ENCODE measurements around the gene BACE2. TPM values are rescaled to one million over a fixed set of nuclear protein-coding genes. Genes with fewer than 3 reads are reported as not detected.

The BACE2 gene
- total and polyA plus RNA-seq, 2 of the 13 experiments (the other 11 are each of a cell fraction or from before 2014, with no cell fraction given), result 0.07 to 0.11 TPM

GRCh38 chr21:41256771-41257702, 89.1 kb downstream of the BACE2 start:
- BruUV-seq (replicated peaks), result no TSS peak
- Histone ChIP-seq H3K36me3 (replicated peaks in 1 of 2; ENCODE audit: control insufficient read depth in 1 of 2, insufficient read depth in 2 of 2, low read length in 2 of 2) (no peaks in the 10 kb centered on the region), H2AFZ (ENCODE audit: low read length) (no peak overlapping the region), H3K4me1 (ENCODE audit: insufficient read depth, low read length) (no peaks in the 10 kb centered on the region), H3K4me3 (replicated peaks in 1 of 3; ENCODE audit: insufficient read depth in 1 of 3, low read depth in 2 of 3, low read length in 3 of 3) (no peak overlapping the region), H3K27me3 (ENCODE audit: control insufficient read depth in 1 of 2, insufficient read depth in 2 of 2, low read length in 2 of 2) (no peaks in the 10 kb centered on the region), H3K9me3 (ENCODE audit: low read length) (peaks cover 10% of the 10 kb centered on the region; the same call in 1 of the 2 replicates), H4K20me1 (ENCODE audit: insufficient read depth, low read length) (no peaks in the 10 kb centered on the region), H3K9ac (ENCODE audit: insufficient read depth, low read depth, low read length) (no peak overlapping the region), H3K27ac (ENCODE audit: extremely low read length, insufficient read depth, low read length) (no peak overlapping the region), H3K4me2 (ENCODE audit: low read depth, low read length) (no peak overlapping the region), H3K79me2 (ENCODE audit: insufficient read depth, low read length) (no peaks in the 10 kb centered on the region)
- intact Hi-C loops (cut with micrococcal nuclease; ENCODE audit: unreplicated experiment), result no loop called here
- TF ChIP-seq NONO (IDR thresholded peaks at IDR 0.05) (no peak), NONO (CRISPR knock-in tag; conservative IDR thresholded peaks at IDR 0.05) (no peak), DDIT3 (CRISPR knock-in tag; IDR thresholded peaks at IDR 0.05) (no peak), HES4 (CRISPR knock-in tag; IDR thresholded peaks at IDR 0.05; ENCODE audit: borderline replicate concordance) (no peak), KAT2B (IDR thresholded peaks at IDR 0.05; ENCODE audit: borderline replicate concordance, low read depth, low read length) (peak; percentile 80; the same call in 1 of the 2 replicates), ATF7 (IDR thresholded peaks at IDR 0.05) (peak; percentile 73), ATF7 (CRISPR knock-in tag; IDR thresholded peaks at IDR 0.05) (no peak), BHLHE40 (IDR thresholded peaks at IDR 0.05; ENCODE audit: low read length) (no peak), GTF2F1 (IDR thresholded peaks at IDR 0.05; ENCODE audit: low read length) (no peak), ZNF704 (CRISPR knock-in tag; IDR thresholded peaks at IDR 0.05; ENCODE audit: borderline replicate concordance) (no peak), ZNF543 (CRISPR knock-in tag; IDR thresholded peaks at IDR 0.05) (no peak), SNAI1 (CRISPR knock-in tag; IDR thresholded peaks at IDR 0.05; ENCODE audit: borderline replicate concordance) (no peak), FOXC1 (CRISPR knock-in tag; IDR thresholded peaks at IDR 0.05; ENCODE audit: borderline replicate concordance) (no peak), ZNF607 (CRISPR knock-in tag; IDR thresholded peaks at IDR 0.05; ENCODE audit: borderline replicate concordance) (no peak), KLF9 (CRISPR knock-in tag; IDR thresholded peaks at IDR 0.05; ENCODE audit: low read depth) (no peak)
- TF ChIP-seq, protein P1, sequence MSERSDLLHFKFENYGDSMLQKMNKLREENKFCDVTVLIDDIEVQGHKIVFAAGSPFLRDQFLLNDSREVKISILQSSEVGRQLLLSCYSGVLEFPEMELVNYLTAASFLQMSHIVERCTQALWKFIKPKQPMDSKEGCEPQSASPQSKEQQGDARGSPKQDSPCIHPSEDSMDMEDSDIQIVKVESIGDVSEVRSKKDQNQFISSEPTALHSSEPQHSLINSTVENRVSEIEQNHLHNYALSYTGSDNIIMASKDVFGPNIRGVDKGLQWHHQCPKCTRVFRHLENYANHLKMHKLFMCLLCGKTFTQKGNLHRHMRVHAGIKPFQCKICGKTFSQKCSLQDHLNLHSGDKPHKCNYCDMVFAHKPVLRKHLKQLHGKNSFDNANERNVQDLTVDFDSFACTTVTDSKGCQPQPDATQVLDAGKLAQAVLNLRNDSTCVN (CRISPR knock-in tag; IDR thresholded peaks at IDR 0.05; ENCODE audit: borderline replicate concordance), result no peak
- TF ChIP-seq, protein P2, sequence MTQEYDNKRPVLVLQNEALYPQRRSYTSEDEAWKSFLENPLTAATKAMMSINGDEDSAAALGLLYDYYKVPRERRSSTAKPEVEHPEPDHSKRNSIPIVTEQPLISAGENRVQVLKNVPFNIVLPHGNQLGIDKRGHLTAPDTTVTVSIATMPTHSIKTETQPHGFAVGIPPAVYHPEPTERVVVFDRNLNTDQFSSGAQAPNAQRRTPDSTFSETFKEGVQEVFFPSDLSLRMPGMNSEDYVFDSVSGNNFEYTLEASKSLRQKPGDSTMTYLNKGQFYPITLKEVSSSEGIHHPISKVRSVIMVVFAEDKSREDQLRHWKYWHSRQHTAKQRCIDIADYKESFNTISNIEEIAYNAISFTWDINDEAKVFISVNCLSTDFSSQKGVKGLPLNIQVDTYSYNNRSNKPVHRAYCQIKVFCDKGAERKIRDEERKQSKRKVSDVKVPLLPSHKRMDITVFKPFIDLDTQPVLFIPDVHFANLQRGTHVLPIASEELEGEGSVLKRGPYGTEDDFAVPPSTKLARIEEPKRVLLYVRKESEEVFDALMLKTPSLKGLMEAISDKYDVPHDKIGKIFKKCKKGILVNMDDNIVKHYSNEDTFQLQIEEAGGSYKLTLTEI (CRISPR knock-in tag; conservative IDR thresholded peaks at IDR 0.05), result no peak
- TF ChIP-seq, protein P3, sequence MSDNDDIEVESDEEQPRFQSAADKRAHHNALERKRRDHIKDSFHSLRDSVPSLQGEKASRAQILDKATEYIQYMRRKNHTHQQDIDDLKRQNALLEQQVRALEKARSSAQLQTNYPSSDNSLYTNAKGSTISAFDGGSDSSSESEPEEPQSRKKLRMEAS (IDR thresholded peaks at IDR 0.05), result no peak
- FAIRE-seq (no peak), ATAC-seq (no peak), DNase-seq (ENCODE audit: low spot score) (no peak)
- in situ Hi-C loops (cut with HindIII; ENCODE audit: extremely low pct_ligation_motif_present, low pct_unique_long_range_greater_than_20kb), result no loop called here
- CTCF ChIA-PET (ENCODE audit: low intra/inter-chr PET ratio, low total read pairs), result no interaction called here
- WGBS (ENCODE audit: low lambda C conversion rate), result 53% methylated on average over 18 of the region's 22 CpGs
- POLR2A ChIA-PET, result no interaction called here
